T-helper 1 cell treated with Interleukin-12 subunit alpha and Interleukin-12 subunit beta and Interleukin-4 antibody, amounts not matched to agents 30 ng/mL and 1 ng/mL, for 36 hours (primary cell): ENCODE measurements around the gene AP3B1. TPM values are rescaled to one million over a fixed set of nuclear protein-coding genes. Genes with fewer than 3 reads are reported as not detected.

Experiments
- total RNA-seq: library from RNA; stranded (reverse); gene quantifications from 2 replicates; pipeline ENCODE4 v1.2.3, GENCODE V29; 2022

Gene AP3B1
- total RNA-seq, 1 donor from 2014 or later: 43.3 TPM

Other genes with a start within 250 kb of the AP3B1 start
- 13.5 and 17.8 TPM in 2 replicates for gene SCAMP1, start 65.9 kb upstream of the AP3B1 start, total RNA-seq